Nephron (organoid): ENCODE measurements around the gene NDUFB8.

Source experiments
- H3K27ac Mint-ChIP-seq, 3 experiments: 2 replicates each; pipeline ENCODE4 v1.8.0; 2020; ENCODE audit warnings: mixed read lengths in 3 of 3, mild to moderate bottlenecking in 2 of 3, moderate library complexity in 1 of 3
- H3K27me3 Mint-ChIP-seq: 2 replicates; pipeline ENCODE4 v1.8.0; 2021; ENCODE audit warnings: low read depth, mild to moderate bottlenecking, moderate library complexity, mixed read lengths
- H3K36me3 Mint-ChIP-seq: 2 replicates; pipeline ENCODE4 v1.8.0; 2020; ENCODE audit warnings: low read depth, mixed read lengths
- H3K4me1 Mint-ChIP-seq: 2 replicates; pipeline ENCODE4 v1.8.0; 2020; ENCODE audit warnings: mixed read lengths
- H3K4me3 Mint-ChIP-seq, 3 experiments: 2 replicates each; pipeline ENCODE4 v1.8.0; 2020; ENCODE audit warnings: mild to moderate bottlenecking in 3 of 3, mixed read lengths in 3 of 3, moderate library complexity in 2 of 3
- H3K9me3 Mint-ChIP-seq: 2 replicates; pipeline ENCODE4 v1.8.0; 2020; ENCODE audit warnings: mixed read lengths
- TF ChIP-seq, protein P1 (sequence below), 3 experiments: fragments of 200-600 bp; sonication (generic); IDR thresholded peaks; one replicate each; pipeline ENCODE4 v1.5.0; 2021; ENCODE audit warnings: antibody characterized with exemption in 3 of 3; ENCODE audit not compliant: unreplicated experiment in 3 of 3

Gene NDUFB8

DNA sequence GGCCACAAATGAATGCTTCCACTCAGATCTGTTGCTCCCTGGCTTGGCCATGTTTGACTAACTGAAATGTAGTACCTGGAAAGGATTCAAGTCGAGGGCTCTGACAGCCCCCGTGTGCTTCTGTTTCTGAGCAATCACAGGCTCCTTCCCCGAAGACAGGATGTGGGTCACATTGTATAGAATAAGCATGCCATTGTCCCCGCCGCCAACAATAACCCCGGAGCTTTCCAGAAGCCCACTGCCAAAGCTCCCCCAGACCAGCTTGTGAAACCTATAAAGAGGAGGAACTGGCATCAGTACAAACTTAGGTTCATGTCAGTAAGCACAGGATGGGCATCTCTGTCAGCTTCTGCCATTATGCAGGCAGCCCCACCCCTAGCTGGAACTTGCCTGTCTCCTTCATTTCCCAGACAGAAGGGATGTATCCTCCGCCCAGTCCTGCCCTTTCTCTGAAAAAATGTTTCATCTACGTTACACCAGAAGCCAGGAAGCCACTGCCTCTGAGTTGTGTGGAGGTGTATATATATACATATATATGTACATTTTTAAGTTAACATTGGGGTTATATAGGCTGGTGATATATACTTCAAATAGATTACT lies 20.3 kb downstream of the NDUFB8 start:
- Mint-ChIP-seq H3K9me3 (no peaks in the 10 kb centered on the region), H3K4me3 (no peak overlapping the region), H3K27me3 (no peaks in the 10 kb centered on the region), H3K4me1 (peaks cover 2% of the 10 kb centered on the region), H3K36me3 (peaks cover 9% of the 10 kb centered on the region), H3K27ac (no peak overlapping the region)
- TF ChIP-seq, protein P1, sequence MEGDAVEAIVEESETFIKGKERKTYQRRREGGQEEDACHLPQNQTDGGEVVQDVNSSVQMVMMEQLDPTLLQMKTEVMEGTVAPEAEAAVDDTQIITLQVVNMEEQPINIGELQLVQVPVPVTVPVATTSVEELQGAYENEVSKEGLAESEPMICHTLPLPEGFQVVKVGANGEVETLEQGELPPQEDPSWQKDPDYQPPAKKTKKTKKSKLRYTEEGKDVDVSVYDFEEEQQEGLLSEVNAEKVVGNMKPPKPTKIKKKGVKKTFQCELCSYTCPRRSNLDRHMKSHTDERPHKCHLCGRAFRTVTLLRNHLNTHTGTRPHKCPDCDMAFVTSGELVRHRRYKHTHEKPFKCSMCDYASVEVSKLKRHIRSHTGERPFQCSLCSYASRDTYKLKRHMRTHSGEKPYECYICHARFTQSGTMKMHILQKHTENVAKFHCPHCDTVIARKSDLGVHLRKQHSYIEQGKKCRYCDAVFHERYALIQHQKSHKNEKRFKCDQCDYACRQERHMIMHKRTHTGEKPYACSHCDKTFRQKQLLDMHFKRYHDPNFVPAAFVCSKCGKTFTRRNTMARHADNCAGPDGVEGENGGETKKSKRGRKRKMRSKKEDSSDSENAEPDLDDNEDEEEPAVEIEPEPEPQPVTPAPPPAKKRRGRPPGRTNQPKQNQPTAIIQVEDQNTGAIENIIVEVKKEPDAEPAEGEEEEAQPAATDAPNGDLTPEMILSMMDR (IDR thresholded peaks at IDR 0.05; ENCODE audit: unreplicated experiment in 3 of 3) = no peak

GRCh38 chr10:100508691-100509150 lies 20.9 kb downstream of the NDUFB8 start:
- no peaks in the 10 kb centered on the region for H3K9me3 Mint-ChIP-seq
- H3K36me3 Mint-ChIP-seq = peaks cover 9% of the 10 kb centered on the region
- H3K4me1 Mint-ChIP-seq = peaks cover 8% of the 10 kb centered on the region
- no peaks in the 10 kb centered on the region for H3K27me3 Mint-ChIP-seq
- no peak overlapping the region for H3K27ac Mint-ChIP-seq
- TF ChIP-seq, protein P1 (IDR thresholded peaks at IDR 0.05; ENCODE audit: unreplicated experiment in 3 of 3) = peak; percentile 60 to 64 (median 63)
- no peak overlapping the region for H3K4me3 Mint-ChIP-seq

DNA sequence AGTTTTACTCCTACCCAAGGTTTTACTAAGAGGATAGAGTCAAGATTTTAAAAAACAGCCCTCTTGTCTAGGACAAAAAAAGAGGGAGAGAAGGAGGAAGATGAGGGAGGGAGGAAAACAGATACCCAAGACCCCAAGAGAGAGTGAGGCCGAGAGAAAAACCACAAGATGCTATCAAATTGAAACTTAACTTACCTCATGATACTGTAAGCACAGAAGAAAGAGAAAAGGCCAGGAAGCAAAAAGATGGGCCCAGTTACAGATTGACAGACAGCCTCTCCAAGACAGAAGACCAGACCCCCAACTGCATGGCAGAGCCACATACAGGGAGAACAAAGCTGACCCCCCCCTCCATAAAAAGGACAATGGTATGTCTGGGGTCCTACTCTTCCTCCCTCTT lies 21.4 kb downstream of the NDUFB8 start:
- peaks cover 9% of the 10 kb centered on the region for H3K36me3 Mint-ChIP-seq
- peaks cover 10% of the 10 kb centered on the region for H3K4me1 Mint-ChIP-seq
- no peaks in the 10 kb centered on the region for H3K9me3 Mint-ChIP-seq
- H3K4me3 Mint-ChIP-seq = no peak overlapping the region
- TF ChIP-seq, protein P1 (IDR thresholded peaks at IDR 0.05; ENCODE audit: unreplicated experiment in 3 of 3) = no peak
- H3K27me3 Mint-ChIP-seq = no peaks in the 10 kb centered on the region
- no peak overlapping the region for H3K27ac Mint-ChIP-seq

DNA sequence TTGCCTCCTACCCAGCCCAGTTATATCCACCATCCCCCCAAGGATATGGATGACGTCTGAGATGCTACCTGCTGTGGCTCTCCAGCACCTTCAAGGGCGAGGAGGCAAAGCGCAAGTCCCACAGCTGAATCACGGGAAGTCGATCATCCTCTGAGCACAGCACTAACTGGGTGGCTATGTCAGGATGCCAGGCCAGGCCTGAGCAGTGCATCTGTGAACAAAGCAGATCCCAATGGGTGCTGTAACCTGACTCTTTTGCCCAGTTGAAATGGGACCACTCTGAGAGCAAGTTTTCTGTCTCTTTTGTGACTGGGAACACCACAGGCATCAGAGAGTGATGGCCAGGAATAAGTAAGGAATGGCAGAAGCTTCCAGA lies 22.3 kb downstream of the NDUFB8 start:
- Mint-ChIP-seq H3K27me3 (no peaks in the 10 kb centered on the region), H3K9me3 (no peaks in the 10 kb centered on the region), H3K27ac (no peak overlapping the region), H3K4me3 (no peak overlapping the region), H3K4me1 (peaks cover 14% of the 10 kb centered on the region), H3K36me3 (peaks cover 17% of the 10 kb centered on the region)
- TF ChIP-seq, protein P1 (IDR thresholded peaks at IDR 0.05; ENCODE audit: unreplicated experiment in 3 of 3) = no peak

- peaks cover 18% of the 10 kb centered on the region for H3K36me3 Mint-ChIP-seq
- H3K4me3 Mint-ChIP-seq = no peak overlapping the region
- H3K27me3 Mint-ChIP-seq = no peaks in the 10 kb centered on the region
- H3K4me1 Mint-ChIP-seq = peaks cover 14% of the 10 kb centered on the region
- H3K27ac Mint-ChIP-seq = no peak overlapping the region
- TF ChIP-seq, protein P1 (IDR thresholded peaks at IDR 0.05; ENCODE audit: unreplicated experiment in 3 of 3) = no peak
- H3K9me3 Mint-ChIP-seq = no peaks in the 10 kb centered on the region
Observed at GRCh38 chr10:100506596-100507356, 22.9 kb downstream of the NDUFB8 start.
